Prostate gland (tissue), 2 donors: Measurements from ENCODE around the gene CLIC5.

ENCODE experiments used
- POLR2A ChIP-seq: fragments of 450-650 bp; IDR thresholded peaks from one replicate; pipeline ENCODE4 v1.6.1; 2016; ENCODE audit warnings: antibody characterized with exemption, mild to moderate bottlenecking
- TF ChIP-seq, protein P1 (sequence below), 4 experiments: fragments of 200-600 bp in 2 of 4; fragments of 450-650 bp in 2 of 4; sonication (generic) in 2 of 4; IDR thresholded peaks; 1 replicate in 3 of 4; 2 replicates in 1 of 4; pipeline ENCODE4 v1.5.1; 2016 to 2019; ENCODE audit warnings: antibody characterized with exemption in 4 of 4, mild to moderate bottlenecking in 2 of 4, moderate library complexity in 2 of 4

GRCh38 chr6:45979311-45979710, 36.3 kb downstream of the CLIC5 start:
- TF ChIP-seq, protein P1, sequence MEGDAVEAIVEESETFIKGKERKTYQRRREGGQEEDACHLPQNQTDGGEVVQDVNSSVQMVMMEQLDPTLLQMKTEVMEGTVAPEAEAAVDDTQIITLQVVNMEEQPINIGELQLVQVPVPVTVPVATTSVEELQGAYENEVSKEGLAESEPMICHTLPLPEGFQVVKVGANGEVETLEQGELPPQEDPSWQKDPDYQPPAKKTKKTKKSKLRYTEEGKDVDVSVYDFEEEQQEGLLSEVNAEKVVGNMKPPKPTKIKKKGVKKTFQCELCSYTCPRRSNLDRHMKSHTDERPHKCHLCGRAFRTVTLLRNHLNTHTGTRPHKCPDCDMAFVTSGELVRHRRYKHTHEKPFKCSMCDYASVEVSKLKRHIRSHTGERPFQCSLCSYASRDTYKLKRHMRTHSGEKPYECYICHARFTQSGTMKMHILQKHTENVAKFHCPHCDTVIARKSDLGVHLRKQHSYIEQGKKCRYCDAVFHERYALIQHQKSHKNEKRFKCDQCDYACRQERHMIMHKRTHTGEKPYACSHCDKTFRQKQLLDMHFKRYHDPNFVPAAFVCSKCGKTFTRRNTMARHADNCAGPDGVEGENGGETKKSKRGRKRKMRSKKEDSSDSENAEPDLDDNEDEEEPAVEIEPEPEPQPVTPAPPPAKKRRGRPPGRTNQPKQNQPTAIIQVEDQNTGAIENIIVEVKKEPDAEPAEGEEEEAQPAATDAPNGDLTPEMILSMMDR (IDR thresholded peaks at IDR 0.05): no peak
- no peak for TF ChIP-seq POLR2A
